Coronary artery (tissue), 2 donors: ENCODE results near the gene RPS15.

Experiments used
- DNase-seq: peaks from one replicate; pipeline ENCODE4 v3.0.0-alpha.2; 2017; ENCODE audit warnings: low spot score
- H3K27ac ChIP-seq, 2 donors: fragments of 200-600 bp; sonication (generic); one replicate each; pipeline ENCODE4 v1.5.1; 2016 to 2019
- H3K4me3 ChIP-seq: fragments of 200-600 bp; sonication (generic); 2 replicates; pipeline ENCODE4 v1.5.1; 2016; ENCODE audit warnings: mild to moderate bottlenecking, moderate library complexity
- TF ChIP-seq, protein P1 (sequence below): fragments of 200-600 bp; sonication (generic); IDR thresholded peaks from one replicate; pipeline ENCODE4 v1.5.1; 2019; ENCODE audit warnings: antibody characterized with exemption

Gene RPS15

DNA sequence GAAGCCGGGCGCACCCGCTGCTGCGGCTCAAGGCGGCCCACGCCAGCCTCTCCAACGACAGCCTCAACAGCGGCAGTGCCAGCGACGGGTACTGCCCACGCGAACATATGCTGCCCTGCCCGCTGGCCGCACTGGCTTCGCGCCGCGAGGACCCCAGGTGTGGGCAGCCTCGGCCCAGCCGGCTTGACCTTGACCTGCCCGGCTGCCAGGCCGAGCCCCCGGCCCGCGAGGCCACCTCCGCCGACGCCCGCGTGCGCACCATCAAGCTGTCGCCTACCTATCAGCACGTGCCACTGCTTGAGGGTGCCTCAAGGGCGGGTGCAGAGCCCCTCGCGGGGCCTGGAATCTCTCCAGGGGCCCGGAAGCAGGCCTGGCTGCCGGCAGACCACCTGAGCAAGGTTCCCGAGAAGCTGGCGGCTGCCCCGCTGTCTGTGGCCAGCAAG lies 27.8 kb downstream of the RPS15 start:
- Histone ChIP-seq H3K27ac (no peak overlapping the region), H3K4me3 (no peak overlapping the region)
- no peak for DNase-seq
- TF ChIP-seq, protein P1, sequence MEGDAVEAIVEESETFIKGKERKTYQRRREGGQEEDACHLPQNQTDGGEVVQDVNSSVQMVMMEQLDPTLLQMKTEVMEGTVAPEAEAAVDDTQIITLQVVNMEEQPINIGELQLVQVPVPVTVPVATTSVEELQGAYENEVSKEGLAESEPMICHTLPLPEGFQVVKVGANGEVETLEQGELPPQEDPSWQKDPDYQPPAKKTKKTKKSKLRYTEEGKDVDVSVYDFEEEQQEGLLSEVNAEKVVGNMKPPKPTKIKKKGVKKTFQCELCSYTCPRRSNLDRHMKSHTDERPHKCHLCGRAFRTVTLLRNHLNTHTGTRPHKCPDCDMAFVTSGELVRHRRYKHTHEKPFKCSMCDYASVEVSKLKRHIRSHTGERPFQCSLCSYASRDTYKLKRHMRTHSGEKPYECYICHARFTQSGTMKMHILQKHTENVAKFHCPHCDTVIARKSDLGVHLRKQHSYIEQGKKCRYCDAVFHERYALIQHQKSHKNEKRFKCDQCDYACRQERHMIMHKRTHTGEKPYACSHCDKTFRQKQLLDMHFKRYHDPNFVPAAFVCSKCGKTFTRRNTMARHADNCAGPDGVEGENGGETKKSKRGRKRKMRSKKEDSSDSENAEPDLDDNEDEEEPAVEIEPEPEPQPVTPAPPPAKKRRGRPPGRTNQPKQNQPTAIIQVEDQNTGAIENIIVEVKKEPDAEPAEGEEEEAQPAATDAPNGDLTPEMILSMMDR: peak; percentile 14

DNA sequence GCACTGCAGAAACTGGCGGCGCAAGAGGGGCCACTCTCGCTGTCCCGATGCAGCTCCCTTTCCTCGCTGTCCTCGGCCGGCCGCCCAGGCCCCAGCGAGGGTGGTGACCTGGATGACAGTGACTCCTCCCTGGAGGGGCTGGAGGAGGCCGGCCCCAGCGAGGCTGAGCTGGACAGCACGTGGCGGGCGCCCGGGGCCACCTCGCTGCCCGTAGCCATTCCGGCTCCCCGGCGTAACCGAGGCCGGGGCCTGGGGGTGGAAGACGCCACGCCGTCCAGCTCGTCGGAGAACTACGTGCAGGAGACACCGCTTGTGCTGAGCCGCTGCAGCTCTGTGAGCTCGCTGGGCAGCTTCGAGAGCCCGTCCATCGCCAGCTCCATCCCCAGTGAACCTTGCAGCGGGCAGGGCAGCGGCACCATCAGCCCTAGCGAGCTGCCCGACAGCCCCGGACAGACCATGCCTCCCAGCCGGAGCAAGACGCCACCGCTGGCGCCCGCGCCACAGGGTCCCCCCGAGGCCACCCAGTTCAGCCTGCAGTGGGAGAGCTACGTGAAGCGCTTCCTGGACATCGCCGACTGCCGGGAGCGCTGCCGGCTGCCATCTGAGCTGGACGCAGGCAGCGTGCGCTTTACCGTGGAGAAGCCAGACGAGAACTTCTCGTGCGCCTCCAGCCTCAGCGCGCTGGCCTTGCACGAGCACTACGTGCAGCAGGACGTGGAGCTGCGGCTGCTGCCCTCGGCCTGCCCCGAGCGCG lies 28.4 kb downstream of the RPS15 start:
- Histone ChIP-seq H3K4me3 (peak overlapping the region; percentile 69), H3K27ac (no peak overlapping the region)
- TF ChIP-seq, protein P1: no peak
- no peak for DNase-seq

DNA sequence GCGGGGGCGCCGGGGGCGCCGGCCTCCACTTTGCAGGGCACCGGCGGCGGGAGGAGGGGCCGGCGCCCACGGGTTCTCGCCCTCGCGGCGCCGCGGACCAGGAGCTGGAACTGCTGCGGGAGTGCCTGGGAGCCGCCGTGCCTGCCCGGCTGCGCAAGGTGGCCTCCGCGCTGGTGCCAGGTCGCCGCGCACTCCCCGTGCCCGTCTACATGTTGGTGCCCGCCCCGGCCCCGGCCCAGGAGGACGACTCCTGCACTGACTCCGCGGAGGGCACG lies 29.0 kb downstream of the RPS15 start:
- TF ChIP-seq, protein P1: no peak

DNA sequence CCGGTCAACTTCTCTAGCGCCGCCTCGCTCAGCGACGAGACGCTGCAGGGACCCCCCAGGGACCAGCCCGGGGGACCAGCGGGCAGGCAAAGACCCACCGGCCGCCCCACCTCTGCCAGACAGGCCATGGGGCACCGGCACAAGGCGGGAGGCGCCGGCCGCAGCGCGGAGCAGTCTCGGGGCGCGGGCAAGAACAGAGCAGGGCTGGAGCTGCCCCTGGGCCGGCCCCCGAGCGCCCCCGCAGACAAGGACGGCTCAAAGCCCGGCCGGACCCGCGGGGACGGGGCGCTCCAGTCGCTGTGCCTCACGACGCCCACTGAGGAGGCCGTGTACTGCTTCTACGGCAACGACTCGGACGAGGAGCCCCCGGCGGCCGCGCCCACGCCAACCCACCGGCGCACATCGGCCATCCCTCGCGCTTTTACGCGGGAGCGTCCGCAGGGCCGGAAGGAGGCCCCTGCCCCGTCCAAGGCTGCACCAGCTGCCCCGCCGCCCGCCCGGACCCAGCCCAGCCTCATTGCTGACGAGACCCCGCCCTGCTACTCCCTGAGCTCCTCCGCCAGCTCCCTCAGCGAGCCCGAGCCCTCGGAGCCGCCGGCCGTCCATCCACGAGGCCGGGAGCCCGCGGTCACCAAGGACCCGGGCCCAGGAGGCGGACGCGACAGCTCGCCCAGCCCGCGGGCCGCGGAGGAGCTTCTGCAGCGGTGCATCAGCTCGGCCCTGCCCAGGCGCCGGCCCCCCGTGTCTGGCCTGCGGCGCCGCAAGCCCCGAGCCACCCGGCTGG lies 29.5 kb downstream of the RPS15 start:
- Histone ChIP-seq H3K27ac (no peak overlapping the region), H3K4me3 (peak overlapping the region; percentile 69)
- TF ChIP-seq, protein P1: no peak
- no peak for DNase-seq

More for the DNA sequence above, 29.0 kb downstream of the RPS15 start:
- DNase-seq: no peak
- Histone ChIP-seq H3K4me3 (peak overlapping the region; percentile 69), H3K27ac (no peak overlapping the region)

DNA sequence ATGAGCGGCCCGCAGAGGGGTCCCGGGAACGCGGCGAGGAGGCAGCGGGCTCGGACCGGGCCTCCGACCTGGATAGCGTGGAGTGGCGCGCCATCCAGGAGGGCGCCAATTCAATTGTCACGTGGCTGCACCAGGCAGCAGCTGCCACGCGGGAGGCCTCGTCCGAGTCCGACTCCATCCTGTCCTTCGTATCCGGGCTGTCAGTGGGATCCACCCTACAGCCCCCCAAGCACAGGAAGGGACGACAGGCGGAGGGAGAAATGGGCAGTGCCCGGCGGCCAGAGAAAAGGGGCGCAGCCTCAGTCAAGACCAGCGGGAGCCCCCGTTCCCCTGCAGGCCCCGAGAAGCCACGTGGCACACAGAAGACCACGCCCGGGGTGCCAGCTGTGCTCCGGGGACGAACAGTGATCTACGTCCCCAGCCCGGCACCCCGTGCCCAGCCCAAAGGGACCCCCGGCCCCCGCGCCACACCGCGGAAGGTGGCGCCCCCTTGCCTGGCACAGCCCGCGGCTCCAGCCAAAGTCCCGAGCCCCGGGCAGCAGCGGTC lies 30.2 kb downstream of the RPS15 start:
- H3K4me3 ChIP-seq: peak overlapping the region; percentile 69
- H3K27ac ChIP-seq: no peak overlapping the region
- TF ChIP-seq, protein P1: no peak
- no peak for DNase-seq

DNA sequence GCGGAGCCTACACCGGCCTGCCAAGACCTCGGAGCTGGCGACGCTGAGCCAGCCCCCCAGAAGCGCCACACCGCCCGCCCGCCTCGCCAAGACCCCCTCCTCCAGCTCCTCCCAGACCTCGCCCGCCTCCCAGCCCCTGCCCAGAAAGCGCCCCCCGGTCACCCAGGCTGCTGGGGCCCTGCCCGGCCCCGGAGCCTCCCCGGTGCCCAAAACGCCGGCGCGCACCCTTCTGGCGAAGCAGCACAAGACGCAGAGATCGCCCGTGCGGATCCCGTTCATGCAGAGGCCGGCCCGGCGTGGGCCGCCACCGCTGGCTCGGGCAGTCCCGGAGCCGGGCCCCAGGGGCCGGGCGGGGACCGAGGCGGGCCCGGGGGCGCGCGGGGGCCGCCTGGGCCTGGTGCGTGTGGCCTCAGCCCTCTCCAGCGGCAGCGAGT lies 30.6 kb downstream of the RPS15 start:
- TF ChIP-seq, protein P1: no peak
- Histone ChIP-seq H3K27ac (no peak overlapping the region), H3K4me3 (peak overlapping the region; percentile 69)
- no peak for DNase-seq
